ENCODE data around the gene KLHDC3. TPM values are rescaled to one million over a fixed set of nuclear protein-coding genes. Genes with fewer than 3 reads are reported as not detected.
A peak's percentile ranks its signal among the peaks of the same experiment; 100 is the strongest.

KLHDC3 gene
- total and polyA plus RNA-seq, 2 of the 13 experiments (the other 11 are each of a cell fraction or from before 2014, with no cell fraction given): 78.3 to 91.5 TPM

GRCh38 chr6:42978839-42979522, 35.1 kb upstream of the KLHDC3 start, which contains the start of gene PEX6 (continued):
- TF ChIP-seq UBTF (CRISPR knock-in tag; IDR thresholded peaks at IDR 0.05): peak; percentile 85
- no peak for TF ChIP-seq ZNF674 (CRISPR knock-in tag; IDR thresholded peaks at IDR 0.05; ENCODE audit: low read depth)
- no peak for TF ChIP-seq ZNF597 (CRISPR knock-in tag; IDR thresholded peaks at IDR 0.05)
- TF ChIP-seq YEATS2 (CRISPR knock-in tag; IDR thresholded peaks at IDR 0.05; ENCODE audit: borderline replicate concordance): peak; percentile 88
- TF ChIP-seq SRF (IDR thresholded peaks at IDR 0.05; ENCODE audit: low read depth, low read length): no peak
- TF ChIP-seq NPAS2 (CRISPR knock-in tag; IDR thresholded peaks at IDR 0.05; ENCODE audit: borderline replicate concordance): no peak
- no peak for TF ChIP-seq CEBPZ (IDR thresholded peaks at IDR 0.05; ENCODE audit: low read length)
- no peak for TF ChIP-seq JUNB (CRISPR knock-in tag; IDR thresholded peaks at IDR 0.05; ENCODE audit: borderline replicate concordance)
- no peak for TF ChIP-seq WIZ (CRISPR knock-in tag; IDR thresholded peaks at IDR 0.05)
- peak; percentile 69 for TF ChIP-seq CREB1 (IDR thresholded peaks at IDR 0.05)
- TF ChIP-seq CREB1 (CRISPR knock-in tag; IDR thresholded peaks at IDR 0.05): peak; percentile 78
- TF ChIP-seq GTF3A (CRISPR knock-in tag; conservative IDR thresholded peaks at IDR 0.05): no peak
- peak; percentile 87; the same call in 1 of the 2 replicates for TF ChIP-seq ZBTB42 (CRISPR knock-in tag; IDR thresholded peaks at IDR 0.05)
- peak; percentile 93; the same call in 1 of the 2 replicates for TF ChIP-seq ARID4A (CRISPR knock-in tag; IDR thresholded peaks at IDR 0.05; ENCODE audit: borderline replicate concordance)
- no peak for TF ChIP-seq NFE2L2 (IDR thresholded peaks at IDR 0.05; ENCODE audit: low read length)
- TF ChIP-seq RBM39 (IDR thresholded peaks at IDR 0.05; ENCODE audit: low read depth, low read length, poor library complexity, severe bottlenecking): no peak
- no peak; the same call in 1 of the 2 replicates for TF ChIP-seq ATF7-NPFF (CRISPR knock-in tag; IDR thresholded peaks at IDR 0.05; ENCODE audit: low read depth)
- peak; percentile 28; the same call in 1 of the 2 replicates for TF ChIP-seq SIX4 (CRISPR knock-in tag; IDR thresholded peaks at IDR 0.05)
